Breast epithelium (tissue), 4 donors: ENCODE data around the gene NCOA1. TPM values are rescaled to one million over a fixed set of nuclear protein-coding genes. Genes with fewer than 3 reads are reported as not detected.
"Not testable (repeated sequence)": the region's sequence is repeated elsewhere in the genome, so short reads cannot be mapped to it uniquely, and the experiment has no call there.

ENCODE experiments used
- DNase-seq, 2 donors: peaks; one replicate each; pipeline ENCODE4 v3.0.0-alpha.2; 2019; ENCODE audit warnings: low spot score in 2 of 2
- H3K27ac ChIP-seq, 2 donors: fragments of 200-600 bp; sonication (generic) in 1 of 2; one replicate each; pipeline ENCODE4 v1.5.1; 2016 to 2019; ENCODE audit warnings: mild to moderate bottlenecking in 1 of 2
- H3K27me3 ChIP-seq, 2 donors: fragments of 200-600 bp; sonication (generic) in 1 of 2; one replicate each; pipeline versions ENCODE4 v1.5.1 to v1.6.0; 2017 to 2019; ENCODE audit warnings: control low read depth in 1 of 2, mild to moderate bottlenecking in 1 of 2
- H3K36me3 ChIP-seq: fragments of 200-600 bp; one replicate; pipeline ENCODE4 v1.5.1; 2019
- H3K4me1 ChIP-seq, 2 donors: fragments of 200-600 bp; sonication (generic); one replicate each; pipeline ENCODE4 v1.5.1; 2016 to 2019; ENCODE audit warnings: control low read depth in 1 of 2
- H3K4me3 ChIP-seq, 3 donors: fragments of 200-600 bp; sonication (generic); 1 replicate in 2 of 3; 2 replicates in 1 of 3; pipeline ENCODE4 v1.5.1; 2016 to 2019; ENCODE audit warnings: mild to moderate bottlenecking in 3 of 3, moderate library complexity in 2 of 3
- H3K9me3 ChIP-seq, 2 donors: fragments of 200-600 bp; sonication (generic) in 1 of 2; one replicate each; pipeline ENCODE4 v1.5.1; 2016 to 2019; ENCODE audit warnings: control low read depth in 1 of 2
- POLR2A ChIP-seq: fragments of 450-650 bp; IDR thresholded peaks from one replicate; pipeline ENCODE4 v1.6.1; 2016; ENCODE audit warnings: antibody characterized with exemption, mild to moderate bottlenecking, moderate library complexity
- POLR2AphosphoS5 ChIP-seq, 3 donors: sonication (generic); formaldehyde crosslinking; IDR thresholded peaks; one replicate each; pipeline ENCODE4 v1.6.1; 2017; ENCODE audit warnings: antibody characterized with exemption in 3 of 3
- intact Hi-C: fragments of 100-400 bp; cut with DNase I; formaldehyde crosslinking; loops from one replicate; pipeline ENCODE4 v1.15.1; 2023; ENCODE audit warnings: low total_unique reads
- total RNA-seq, 3 donors: library from RNA; depleted of rRNA; stranded (reverse); fragments of >200 nt; gene quantifications; one replicate each; pipeline ENCODE4 v1.1.0, GENCODE V29; 2016
- TF ChIP-seq, protein P1 (sequence below), 3 donors: fragments of 450-650 bp; IDR thresholded peaks; one replicate each; pipeline ENCODE4 v1.5.1; 2016 to 2017; ENCODE audit warnings: antibody characterized with exemption in 3 of 3, mild to moderate bottlenecking in 3 of 3, moderate library complexity in 3 of 3

The NCOA1 gene
- total RNA-seq, 3 donors from 2014 or later = 66.4 to 83.4 (median 69.2) TPM

DNA sequence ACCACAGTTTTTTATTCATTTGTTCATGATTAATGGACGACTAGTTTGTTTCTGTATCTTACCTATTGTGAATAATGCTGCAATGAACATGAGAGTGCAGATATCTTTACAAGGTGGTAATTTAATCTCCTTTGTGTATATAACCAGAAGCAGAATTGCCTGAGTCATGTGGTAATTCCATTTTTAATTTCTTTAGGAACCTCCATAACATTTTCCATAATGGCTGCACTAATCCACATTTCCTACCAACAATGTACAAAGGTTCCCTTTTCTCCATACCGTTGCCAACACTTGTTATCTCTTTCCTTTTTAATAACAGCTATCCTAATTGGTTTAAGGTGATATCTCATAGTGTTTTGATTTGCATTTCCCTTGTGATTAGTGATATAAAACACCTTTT lies 36.5 kb downstream of the NCOA1 start:
- H3K4me1 ChIP-seq = no peaks in the 10 kb centered on the region
- H3K4me3 ChIP-seq = no peak overlapping the region
- no peaks in the 10 kb centered on the region for H3K27me3 ChIP-seq
- H3K9me3 ChIP-seq = peaks cover 3 to 12% of the 10 kb centered on the region in 2 donors
- H3K27ac ChIP-seq = no peak overlapping the region
- no peak for TF ChIP-seq POLR2A
- no peak for TF ChIP-seq POLR2AphosphoS5 (IDR thresholded peaks at IDR 0.05)
- TF ChIP-seq, protein P1, sequence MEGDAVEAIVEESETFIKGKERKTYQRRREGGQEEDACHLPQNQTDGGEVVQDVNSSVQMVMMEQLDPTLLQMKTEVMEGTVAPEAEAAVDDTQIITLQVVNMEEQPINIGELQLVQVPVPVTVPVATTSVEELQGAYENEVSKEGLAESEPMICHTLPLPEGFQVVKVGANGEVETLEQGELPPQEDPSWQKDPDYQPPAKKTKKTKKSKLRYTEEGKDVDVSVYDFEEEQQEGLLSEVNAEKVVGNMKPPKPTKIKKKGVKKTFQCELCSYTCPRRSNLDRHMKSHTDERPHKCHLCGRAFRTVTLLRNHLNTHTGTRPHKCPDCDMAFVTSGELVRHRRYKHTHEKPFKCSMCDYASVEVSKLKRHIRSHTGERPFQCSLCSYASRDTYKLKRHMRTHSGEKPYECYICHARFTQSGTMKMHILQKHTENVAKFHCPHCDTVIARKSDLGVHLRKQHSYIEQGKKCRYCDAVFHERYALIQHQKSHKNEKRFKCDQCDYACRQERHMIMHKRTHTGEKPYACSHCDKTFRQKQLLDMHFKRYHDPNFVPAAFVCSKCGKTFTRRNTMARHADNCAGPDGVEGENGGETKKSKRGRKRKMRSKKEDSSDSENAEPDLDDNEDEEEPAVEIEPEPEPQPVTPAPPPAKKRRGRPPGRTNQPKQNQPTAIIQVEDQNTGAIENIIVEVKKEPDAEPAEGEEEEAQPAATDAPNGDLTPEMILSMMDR (IDR thresholded peaks at IDR 0.05) = no peak
- intact Hi-C loops = no loop called here
- DNase-seq = no peak
- no peaks in the 10 kb centered on the region for H3K36me3 ChIP-seq

DNA sequence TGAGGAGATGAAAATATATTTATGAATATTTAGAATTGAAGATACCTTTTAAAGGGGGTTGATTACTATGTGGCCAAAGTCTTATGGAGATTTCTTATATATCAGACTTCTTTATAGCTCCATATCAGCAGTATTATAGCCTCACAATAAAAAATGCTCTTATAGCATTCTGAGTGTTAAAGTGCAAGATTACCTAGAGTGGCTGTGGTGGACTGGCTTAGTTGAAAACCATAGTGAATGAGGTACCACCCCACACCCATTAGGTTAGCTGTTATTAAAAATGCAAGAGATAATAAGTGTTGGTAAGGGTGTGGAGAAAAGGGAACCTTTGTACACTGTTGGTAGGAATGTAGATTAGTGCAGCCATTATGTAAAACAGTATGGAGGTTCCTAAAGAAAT lies 39.7 kb downstream of the NCOA1 start:
- H3K27ac ChIP-seq = no peak overlapping the region
- TF ChIP-seq POLR2AphosphoS5 (IDR thresholded peaks at IDR 0.05) (no peak), POLR2A (no peak)
- TF ChIP-seq, protein P1 (IDR thresholded peaks at IDR 0.05) = no peak
- no peaks in the 10 kb centered on the region for H3K4me1 ChIP-seq
- no peak overlapping the region for H3K4me3 ChIP-seq
- H3K36me3 ChIP-seq = no peaks in the 10 kb centered on the region
- H3K9me3 ChIP-seq = peaks cover 6 to 15% of the 10 kb centered on the region in 2 donors
- intact Hi-C loops = no loop called here
- H3K27me3 ChIP-seq = no peaks in the 10 kb centered on the region
- no peak for DNase-seq

DNA sequence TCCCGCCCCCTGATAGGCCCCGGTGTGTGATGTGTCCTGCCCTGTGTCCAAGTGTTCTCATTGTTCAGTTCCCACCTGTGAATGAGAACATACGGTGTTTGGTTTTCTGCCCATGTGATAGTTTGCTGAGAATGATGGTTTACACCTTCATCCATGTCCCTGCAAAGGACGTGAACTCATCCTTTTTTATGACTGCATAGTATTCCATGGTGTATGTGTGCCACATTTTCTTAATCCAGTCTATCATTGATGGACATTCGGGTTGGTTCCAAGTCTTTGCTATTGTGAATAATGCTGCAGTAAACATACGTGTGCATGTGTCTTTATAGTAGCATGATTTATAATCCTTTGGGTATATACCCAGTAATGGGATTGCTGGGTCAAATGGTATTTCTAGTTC lies 40.6 kb downstream of the NCOA1 start:
- intact Hi-C loops, H3K4me1 ChIP-seq, H3K4me3 ChIP-seq, H3K27ac ChIP-seq, H3K27me3 ChIP-seq, H3K36me3 ChIP-seq, DNase-seq: not testable (repeated sequence)
- peaks cover 6 to 15% of the 10 kb centered on the region in 2 donors for H3K9me3 ChIP-seq

DNA sequence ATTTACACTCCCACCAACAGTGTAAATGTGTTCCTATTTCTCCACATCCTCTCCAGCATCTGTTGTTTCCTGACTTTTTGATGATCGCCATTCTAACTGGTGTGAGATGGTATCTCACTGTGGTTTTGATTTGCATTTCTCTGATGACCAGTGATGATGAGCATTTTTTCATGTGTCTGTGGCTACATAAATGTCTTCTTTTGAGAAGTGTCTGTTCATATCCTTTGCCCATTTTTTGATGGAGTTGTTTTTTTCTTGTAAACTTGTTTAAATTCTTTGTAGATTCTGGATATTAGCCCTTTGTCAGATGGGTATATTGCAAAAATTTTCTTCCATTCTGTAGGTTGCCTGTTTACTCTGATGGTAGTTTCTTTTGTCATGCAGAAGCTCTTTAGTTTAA lies 41.0 kb downstream of the NCOA1 start:
- DNase-seq, H3K27me3 ChIP-seq, H3K4me3 ChIP-seq, H3K36me3 ChIP-seq, H3K27ac ChIP-seq, intact Hi-C loops, H3K4me1 ChIP-seq: not testable (repeated sequence)
- peaks cover 6 to 15% of the 10 kb centered on the region in 2 donors for H3K9me3 ChIP-seq

DNA sequence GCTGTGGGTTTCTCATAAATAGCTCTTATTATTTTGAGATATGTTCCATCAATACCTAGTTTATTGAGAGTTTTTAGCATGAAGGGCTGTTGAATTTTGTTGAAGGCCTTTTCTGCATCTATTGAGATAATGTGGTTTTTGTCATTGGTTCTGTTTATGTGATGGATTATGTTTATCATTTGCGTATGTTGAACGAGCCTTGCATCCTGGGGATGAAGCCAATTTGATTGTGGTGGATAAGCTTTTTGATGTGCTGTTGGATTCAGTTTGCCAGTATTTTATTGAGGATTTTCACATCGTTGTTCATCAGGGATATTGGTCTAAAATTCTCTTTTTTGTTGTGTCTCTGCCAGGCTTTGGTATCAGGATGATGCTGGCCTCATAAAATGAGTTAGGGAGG lies 42.5 kb downstream of the NCOA1 start:
- H3K27me3 ChIP-seq, DNase-seq, H3K4me3 ChIP-seq, H3K4me1 ChIP-seq, H3K36me3 ChIP-seq, intact Hi-C loops, H3K27ac ChIP-seq: not testable (repeated sequence)
- peaks cover 6 to 15% of the 10 kb centered on the region in 2 donors for H3K9me3 ChIP-seq

DNA sequence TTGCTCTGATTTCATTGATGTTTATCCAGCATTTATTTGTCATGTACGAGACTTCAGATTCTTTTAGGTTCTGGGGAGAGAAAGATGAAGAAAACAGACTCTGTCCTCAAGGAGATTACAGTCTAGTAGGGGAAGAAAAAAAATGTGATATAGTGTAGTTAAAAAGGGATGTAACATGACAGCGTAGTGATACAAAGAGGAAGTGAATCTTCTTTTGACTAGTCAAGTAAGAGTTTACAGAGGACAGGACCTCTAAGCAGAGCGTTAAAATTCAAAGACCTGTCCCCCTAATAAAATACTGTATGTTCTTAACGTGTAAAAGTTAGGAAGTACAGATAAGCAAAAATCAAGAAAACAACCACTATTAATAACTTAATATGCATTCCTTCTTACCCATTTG lies 47.7 kb downstream of the NCOA1 start:
- no peak overlapping the region for H3K27ac ChIP-seq
- no peaks in the 10 kb centered on the region for H3K4me1 ChIP-seq
- no peak overlapping the region for H3K4me3 ChIP-seq
- H3K27me3 ChIP-seq = no peaks in the 10 kb centered on the region
- H3K36me3 ChIP-seq = no peaks in the 10 kb centered on the region
- intact Hi-C loops = no loop called here
- no peak for DNase-seq
- TF ChIP-seq, protein P1 (IDR thresholded peaks at IDR 0.05) = no peak
- no peak for TF ChIP-seq POLR2AphosphoS5 (IDR thresholded peaks at IDR 0.05)
- TF ChIP-seq POLR2A = no peak
- no peaks in the 10 kb centered on the region for H3K9me3 ChIP-seq

DNA sequence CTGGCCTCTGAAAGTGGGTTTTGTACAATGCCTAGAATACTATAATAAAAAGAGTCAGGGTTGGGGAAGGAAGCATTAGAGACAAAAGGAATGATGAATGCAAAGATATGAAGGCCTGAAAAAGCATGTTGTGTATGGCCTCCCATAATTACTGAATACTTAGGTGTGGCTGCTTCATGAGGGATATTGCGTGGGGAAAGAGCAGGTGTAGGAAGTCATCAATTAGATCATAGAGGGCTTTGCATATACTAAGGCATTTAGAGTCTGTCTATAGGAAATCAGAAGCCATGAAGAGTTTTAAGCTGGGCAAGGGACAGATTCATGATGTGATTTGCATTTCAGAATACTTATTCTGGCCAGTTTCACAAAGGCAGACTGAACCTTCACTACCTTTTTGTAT lies 48.2 kb downstream of the NCOA1 start:
- Histone ChIP-seq H3K27ac (no peak overlapping the region), H3K4me1 (no peaks in the 10 kb centered on the region), H3K36me3 (no peaks in the 10 kb centered on the region), H3K27me3 (no peaks in the 10 kb centered on the region), H3K9me3 (no peaks in the 10 kb centered on the region), H3K4me3 (no peak overlapping the region)
- intact Hi-C loops = no loop called here
- DNase-seq = no peak
- TF ChIP-seq POLR2AphosphoS5 (IDR thresholded peaks at IDR 0.05) (no peak), POLR2A (no peak)
- TF ChIP-seq, protein P1 (IDR thresholded peaks at IDR 0.05) = no peak
